AG20443 (cell line): ENCODE data around the gene MSI2.
A peak's percentile ranks its signal among the peaks of the same experiment; 100 is the strongest.

ENCODE experiments used
- DNase-seq: peaks from one replicate; pipeline ENCODE4 v3.0.0; 2012; ENCODE audit warnings: low spot score, mixed read lengths

The MSI2 gene

DNA sequence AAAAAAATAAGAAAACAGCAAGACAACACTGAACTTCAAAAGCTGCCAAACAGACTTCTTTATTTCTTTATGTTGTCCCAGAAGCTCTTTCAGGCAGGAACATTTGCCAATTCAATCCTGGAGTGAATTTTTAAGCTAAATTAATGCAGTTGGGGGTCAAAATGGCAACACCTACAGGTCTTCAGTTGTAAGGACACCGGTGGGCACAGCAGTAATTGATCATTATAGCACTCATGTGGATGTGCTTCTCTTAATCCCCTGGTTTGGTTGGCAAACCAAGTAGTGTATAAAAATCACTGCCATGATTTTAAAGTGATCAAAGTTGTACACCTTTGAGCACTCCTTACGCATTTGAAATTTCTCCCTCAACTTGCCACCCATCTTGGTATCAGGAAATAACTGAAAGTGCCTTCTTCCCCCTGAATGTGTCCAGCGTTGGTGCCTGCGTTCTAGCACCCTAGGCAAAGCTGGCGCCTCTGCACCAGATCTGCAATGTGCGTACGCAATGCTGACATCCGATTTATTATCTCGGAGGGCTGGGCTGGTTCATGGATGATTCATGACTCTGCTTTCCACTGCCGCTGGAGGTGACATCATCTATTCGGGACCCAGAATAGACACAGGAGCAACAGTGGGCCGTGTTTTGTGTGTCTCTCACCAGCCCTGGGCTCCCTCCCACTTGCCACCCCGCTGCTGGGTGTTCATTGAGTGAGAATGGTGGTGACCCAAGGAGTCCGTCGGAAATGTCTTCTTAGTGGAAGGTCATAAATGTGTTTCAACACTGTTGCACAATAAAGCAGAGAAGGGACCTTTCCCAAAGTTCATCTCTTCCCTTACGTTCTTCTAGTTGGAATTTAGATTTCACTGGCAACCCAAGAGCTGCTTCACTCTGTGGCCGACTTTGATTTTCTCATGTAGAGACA is 285.4 kb downstream of the MSI2 start:
- peak; percentile 21 for DNase-seq

DNA sequence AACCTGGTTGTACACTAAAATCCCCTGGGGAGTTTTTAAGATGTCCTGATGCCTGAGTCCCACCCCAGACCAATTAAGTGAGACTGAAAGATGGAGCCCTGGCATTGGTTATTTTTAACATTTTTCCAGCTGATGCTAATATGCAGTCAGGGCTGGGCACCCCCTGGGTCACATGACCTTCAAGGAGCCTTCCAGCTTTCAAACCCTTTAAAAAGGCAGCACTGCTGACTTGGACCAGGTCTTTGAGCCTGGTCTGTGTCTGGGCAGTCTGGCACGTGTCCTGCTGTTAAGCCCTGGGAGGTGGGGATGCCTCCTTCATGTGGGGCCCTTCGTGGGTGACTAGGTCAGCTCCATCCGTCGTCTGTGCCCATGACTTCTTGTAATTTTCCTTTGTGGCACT is 286.2 kb downstream of the MSI2 start:
- no peak for DNase-seq

DNA sequence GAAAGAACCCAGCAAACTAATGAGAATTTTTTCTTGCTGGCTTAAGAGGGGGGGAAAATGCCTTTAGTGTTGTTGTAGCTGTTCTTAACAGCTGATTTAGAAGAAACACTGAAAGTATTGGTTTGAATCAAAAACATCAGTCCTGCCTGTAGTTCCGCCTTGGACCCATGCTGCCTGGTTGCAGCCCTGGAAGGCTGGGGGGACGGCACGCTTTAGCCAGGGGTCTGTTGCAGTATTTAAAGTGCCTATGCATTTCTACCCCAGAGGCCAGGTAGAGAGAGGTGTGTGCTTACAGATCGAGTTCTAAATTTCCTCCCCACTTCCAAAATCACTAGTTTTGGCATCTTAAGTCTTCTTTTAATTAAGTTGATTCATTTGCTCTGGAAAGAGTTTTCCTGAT is 286.9 kb downstream of the MSI2 start:
- no peak for DNase-seq

DNA sequence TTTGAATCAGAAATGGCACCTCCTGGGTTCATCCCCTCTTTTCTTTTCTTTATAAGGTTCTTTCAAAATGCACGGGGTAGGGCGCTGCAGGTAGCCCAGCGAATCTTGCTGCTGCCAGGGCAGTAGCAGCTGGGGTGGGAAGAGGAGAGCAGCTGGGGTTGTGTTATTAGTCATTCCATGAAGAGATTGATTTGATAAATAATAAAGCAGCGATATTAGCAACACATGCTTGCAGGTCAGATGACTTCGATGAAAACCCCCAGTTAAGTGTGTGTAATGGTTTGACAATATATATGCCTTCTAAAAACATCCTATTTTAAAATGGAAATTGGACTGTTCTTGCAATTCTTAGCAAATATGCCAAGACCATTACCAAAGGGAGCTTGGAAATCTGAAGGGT is 288.1 kb downstream of the MSI2 start:
- DNase-seq, result no peak

DNA sequence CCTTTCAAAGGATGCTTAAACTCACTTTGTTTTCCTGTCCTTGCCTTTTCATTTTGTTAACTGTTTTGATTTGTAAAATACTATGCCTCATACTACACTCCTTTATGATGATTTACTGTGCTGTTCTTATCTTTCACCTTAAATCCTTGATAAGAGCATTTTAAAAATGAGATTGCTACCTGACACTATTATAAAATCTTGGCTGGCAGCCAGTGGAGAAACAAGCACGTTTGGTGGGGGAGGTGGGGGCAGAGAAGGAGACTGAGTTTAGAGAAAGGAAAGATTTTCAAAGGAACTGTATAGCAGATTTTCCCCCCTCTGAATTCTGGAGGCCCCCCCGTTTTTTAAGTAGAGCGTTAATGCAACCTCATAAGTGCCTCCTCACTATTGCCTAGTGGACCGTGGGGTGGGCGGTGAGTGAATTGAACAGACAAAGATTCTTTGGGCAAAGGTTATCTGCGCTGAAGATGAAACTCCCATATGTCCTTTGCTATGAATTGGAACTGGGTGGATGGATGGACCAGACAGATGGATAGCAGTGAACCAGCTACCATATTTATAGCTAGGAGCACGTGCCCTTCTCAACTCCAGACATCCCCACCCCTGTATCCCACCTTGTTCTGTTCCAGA is 288.6 kb downstream of the MSI2 start:
- no peak for DNase-seq

DNA sequence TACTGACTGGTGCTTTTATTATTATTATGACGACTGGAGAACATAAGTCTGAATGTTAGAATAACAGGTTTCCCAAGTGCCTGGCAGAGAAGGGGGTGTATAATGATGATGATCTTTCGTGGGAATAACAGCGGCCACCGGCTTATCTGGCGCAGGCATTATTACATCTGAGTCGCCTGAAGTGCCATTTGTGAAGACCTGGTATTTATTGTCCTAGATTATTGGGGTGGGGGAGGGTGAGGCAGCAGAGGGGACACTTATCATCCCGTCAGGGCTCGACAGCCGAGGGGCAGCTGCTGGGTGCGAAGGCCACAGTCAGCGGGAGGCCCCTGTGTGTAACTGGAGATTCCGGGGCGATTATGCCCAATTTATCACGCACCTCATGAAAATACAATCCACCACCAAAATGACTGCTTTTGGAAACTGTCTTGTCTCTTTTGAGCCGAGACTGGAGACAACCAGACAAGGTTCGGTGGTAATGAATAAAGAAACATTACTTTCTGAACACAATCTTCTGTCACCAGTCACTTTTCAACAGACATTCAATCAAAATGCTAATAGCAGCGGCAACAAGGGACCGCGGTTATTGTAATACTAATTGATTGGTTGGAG is 289.5 kb downstream of the MSI2 start:
- DNase-seq, result no peak

DNA sequence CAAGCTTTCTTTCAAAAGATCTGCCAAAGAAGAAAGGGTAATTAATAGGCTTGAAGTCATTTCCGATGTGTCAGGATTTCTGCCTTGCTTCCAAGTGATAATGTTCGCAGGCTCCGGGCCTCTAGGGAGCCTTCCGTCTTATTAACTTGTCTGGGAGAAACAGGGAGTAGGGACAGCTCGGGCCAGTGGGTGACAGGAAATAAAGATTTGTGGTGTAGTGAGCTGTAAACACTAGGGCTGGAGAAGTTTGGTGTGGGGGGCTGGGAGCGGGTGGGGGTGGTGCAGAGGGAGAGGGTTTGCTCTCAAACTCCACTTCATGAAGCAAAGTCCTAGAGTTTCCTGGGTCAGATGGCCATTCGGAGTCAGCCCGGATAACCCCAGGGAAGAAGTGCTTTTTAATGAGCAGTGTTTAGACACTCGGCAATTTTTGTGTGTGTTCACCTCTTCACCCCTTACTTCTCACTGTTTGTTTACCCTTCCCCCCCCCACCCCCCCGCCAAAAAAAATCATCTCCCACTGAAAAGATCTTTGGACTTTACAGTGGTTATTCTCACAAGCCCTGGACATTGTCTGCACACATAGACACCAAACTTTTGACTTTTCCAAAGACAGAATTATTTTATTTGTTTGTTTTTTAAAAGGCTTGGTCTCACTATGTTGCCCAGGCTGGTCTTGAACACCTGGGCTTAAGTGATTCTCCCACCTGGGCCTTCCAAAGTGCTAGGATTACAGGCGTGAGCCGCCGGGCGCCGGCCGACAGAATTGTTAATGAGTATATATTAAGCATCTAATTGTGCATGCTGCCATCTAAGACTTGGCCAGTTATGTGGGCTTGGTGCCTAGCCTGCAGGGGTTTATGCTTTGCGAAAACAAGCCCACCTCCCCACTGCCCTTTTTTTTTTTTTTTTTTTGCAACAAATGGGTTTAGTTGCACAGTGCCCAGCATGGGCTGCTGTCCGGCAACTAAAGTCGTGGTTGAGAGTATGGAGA is 292.4 kb downstream of the MSI2 start:
- DNase-seq, result no peak

DNA sequence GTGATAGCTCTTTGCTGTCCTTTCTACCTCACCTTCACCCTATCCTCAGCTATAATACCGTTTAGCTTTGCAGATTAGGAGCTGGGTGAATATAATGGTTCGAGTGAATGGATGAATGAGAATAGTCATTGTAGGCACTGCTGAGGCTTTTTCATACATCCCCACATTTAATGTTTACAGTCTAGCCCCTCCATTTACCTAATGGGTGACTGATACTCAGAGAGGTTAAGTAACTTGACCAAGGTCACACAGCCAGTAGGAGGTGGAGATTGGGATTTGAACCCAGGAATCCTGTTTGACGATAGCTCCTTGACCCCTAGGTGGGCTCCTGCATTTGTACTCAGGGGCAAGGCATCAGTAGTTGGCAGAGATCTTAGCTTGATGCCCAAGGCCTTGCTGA is 293.1 kb downstream of the MSI2 start:
- DNase-seq, result no peak

DNA sequence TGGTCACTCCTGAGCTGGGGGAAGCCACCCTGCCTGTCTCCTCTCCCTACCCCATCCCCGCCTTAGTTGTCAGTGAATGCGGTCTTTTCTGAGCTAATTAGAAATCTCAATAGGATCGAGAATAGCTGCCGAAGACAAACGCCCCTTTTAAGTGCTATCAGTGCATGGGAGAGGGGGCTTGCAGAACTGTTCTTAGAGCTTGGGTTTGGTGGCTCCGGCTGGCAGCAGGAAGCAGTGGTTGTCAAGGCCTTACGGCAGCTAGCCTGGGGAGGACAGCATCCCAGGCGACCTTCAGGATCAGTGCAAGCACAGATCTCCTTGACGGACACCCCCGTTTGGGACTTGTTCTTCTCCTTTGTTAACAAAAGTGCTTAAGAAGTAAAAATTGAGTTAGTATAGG is 293.7 kb downstream of the MSI2 start:
- DNase-seq, result no peak

DNA sequence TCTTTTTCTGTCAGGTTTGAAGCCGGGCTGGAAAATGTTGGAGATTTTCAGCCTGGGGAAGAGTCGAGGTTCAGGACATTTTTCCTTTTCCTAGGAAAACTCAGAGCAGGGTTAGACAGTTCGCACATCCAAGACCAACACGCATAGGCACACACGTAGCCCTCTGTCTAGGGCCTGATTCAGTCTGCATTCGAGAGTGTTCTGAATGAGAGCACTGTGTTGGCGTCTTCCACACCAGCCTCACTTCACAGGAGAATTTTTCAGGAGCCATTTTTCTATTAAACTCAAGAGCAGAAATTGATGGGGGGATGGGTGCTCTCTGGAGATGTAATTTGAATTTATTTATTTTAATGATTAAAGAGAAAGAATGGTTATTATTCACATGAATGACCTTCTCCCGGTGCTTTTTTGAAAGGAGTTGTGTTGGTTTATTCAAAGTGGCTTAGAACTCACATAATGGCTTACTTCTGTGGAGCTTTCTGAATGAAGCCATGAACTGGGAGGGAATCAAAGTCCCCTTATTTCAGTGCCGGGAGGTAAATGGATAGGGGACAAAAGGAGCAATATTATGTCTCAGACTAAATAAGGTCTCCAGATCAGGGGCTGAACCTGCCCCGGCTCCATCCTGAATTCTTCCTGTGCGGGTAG is 294.5 kb downstream of the MSI2 start:
- no peak for DNase-seq

DNA sequence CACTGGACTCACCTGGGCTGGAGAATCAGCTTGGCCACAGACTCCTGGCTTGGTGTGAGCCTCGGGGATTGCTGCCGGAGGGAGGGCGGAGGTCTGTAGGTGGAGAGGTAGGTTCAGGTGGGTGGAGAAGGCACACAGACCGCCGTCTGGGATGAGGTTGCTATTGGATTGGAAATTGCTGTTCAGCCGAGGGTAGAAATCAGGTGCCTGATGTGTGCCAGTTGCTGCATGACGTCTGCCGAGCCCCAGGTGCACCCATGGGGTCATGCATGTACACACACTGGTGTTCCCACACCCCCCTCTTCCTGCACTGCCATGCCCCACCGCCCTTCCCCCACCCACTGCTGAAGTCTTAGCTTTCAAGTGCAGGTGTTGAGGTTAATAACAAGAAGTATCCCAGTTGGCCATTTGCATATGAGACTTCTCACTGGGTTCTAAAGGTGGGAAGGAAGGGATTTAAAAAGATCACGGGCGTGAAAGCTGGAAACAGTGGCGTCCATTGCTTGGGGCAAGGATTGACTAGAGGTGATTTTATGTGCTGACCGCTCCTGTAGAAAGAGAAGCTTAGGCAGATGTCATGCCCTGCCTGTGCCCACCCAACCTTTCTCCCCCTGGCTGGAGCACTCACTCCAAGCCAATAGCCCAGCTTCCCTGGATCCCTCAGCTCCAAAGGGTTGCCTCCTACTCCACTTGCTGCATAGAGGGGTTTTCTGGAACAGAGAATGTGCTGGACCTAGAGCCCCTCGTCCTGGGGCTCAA is 295.2 kb downstream of the MSI2 start:
- no peak for DNase-seq

DNA sequence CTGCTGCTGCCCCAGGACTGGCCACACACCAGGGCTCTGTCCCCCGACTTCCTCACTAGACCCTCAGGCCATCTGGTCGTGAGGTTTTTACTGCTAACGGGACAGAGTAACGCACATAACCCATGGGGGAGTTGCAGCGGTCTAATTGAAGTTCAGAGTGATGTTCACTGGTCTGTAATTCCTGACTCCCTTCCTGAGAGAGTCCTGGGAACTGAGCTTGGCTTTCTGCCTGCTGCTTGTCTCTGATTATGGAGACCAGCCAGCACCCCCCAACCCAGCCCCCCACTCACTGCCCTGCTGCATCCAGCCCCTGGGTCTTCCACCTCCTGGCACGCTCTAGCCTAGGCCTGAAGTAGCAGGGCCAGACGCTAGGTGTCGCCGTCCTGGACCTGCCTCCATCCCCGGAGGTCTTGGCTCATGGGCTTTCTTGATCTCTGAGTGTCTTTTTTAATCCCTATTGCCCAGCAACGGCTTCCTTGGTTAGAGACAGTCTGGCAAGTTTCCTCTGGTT is 295.8 kb downstream of the MSI2 start:
- peak; percentile 46 for DNase-seq

DNA sequence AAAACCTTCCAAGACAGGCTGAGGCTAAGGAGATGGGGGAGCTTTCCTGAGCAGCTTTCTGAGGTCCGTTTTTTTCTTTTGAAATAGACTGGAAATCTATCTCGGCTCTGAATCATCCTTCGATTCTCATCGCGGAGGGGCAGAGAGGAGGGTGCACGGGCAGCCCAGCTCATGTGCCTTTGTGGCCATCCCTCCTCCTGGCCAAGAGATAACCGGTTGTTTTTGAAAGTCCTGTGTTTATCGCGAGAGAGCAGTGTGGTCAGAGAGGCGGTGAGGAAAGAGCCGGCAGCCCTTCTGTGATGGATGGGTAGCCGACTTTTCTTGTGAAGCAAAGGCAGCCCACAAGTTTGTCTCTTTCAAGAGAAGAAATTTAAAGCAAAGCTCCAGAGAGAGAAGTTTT is 297.2 kb downstream of the MSI2 start:
- DNase-seq, result no peak

DNA sequence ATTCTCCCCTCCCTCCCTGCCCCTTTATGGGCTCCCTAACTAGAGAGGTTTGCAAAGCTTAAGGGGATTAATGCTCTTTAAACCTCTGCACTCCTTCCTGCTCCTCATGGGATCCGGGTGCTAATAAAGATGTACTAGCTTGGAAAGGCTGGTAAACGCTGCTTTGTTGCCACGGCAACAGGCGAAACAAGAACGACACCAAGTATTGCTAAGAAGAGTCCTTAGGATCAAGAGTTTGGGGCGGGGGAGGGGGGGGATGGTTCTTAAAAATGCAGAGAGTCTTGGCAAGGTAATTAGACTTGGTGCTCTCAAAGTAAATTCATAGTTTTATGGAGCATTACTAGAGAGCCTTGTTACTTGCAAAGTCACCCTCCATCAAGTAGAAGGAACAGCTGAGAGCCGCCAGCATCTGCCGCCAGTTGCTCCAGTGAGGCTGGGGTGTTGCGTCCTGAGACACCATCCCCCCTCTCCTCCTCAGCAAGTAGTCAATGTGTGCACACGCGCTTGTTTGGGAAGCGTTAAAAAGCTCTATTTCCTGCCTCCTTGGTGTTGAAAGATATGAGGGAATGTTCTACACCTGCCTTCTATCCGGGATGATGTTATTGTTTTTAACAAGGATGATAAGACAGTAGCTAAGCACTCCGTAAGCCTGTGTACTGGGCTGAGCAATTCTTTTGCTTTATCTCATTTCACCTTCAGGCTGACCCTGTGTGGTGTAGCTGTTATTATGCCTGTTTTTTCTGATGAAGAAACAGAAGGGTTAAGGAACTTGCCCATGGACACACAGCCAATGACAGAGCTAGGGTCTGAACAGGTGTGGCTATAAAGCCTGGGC is 297.9 kb downstream of the MSI2 start:
- no peak for DNase-seq

DNA sequence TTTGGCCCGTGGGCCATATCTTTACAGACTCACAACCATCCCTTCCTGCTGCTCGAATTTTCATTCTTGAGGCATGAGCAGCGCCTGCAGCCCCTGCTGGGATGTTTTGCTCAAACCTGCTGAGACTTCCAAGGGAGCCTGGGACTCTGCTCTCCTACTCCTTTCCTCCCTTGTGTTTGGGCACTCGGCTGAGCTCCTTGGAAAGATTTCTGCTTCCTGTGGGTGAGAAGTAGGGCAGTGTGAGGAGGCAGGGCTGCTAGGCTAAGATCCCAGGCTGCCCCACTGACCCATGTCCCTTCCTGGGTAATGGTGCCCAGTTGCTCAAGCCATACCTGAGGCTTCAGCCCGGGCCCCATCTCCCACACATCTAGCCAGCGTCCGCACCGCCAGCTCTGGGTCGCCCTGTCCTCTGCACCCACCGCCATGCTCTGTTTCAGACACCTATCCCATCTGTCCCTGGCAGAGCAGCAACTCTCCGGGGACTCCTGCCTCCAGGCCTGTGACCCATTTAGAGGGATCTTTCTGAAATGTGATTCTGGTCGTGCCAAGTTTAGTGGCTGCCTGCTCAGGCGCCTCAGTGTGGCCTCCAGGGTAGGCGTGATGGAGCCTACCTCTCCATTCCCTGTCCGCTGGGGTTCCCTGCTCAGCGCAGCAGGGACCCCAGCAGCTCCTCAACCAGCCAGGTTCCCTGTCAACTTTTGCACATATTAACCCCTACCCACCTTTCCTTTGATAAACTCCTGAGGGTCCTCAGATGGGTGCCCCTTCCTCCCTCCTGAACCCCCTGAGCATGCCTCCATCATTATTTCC is 298.7 kb downstream of the MSI2 start:
- DNase-seq, result no peak

DNA sequence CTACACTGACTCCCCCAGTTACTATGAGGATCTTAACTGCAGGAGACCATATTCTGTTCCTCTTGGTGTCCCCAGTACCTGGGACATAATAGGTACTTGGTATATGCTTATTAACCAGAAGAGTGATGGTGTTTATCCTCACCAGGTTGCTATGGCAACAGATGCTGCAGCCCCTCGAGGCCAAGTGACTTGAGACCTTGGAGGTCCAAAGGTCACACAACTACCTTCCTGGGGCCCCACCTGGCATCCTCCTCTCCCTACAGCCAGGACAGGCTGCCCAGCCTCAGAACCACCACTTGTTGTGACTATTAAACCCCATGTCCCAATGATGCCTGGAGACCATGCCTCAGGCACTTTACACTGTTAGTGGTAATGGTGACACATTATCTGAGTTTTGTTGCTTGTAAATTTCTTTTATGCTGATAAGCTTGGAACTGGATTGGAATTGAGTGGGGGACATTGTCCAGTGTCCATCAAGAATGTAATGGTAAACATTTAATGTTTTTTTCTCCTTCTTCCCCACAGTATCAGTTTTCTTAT is 299.4 kb downstream of the MSI2 start:
- no peak for DNase-seq

DNA sequence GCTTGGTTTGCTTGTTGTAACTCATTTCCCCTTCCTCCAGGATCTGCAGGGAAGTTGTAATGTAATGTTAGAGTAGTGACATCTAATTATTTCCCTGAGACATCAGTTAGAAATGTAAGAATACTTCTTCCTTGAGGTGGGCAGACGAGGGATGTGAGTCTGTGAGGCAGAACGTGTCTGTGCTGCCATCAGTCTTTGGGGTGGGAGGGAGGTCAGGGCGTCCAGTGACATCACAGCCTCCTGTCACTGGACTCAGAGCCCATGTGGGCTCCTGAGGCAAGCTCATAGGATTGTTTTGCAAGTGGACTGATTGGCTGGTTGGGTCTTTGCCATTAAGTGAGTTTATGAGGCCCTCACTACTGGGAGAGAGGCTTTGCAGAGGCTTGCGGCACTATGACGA is 300.0 kb downstream of the MSI2 start:
- no peak for DNase-seq

DNA sequence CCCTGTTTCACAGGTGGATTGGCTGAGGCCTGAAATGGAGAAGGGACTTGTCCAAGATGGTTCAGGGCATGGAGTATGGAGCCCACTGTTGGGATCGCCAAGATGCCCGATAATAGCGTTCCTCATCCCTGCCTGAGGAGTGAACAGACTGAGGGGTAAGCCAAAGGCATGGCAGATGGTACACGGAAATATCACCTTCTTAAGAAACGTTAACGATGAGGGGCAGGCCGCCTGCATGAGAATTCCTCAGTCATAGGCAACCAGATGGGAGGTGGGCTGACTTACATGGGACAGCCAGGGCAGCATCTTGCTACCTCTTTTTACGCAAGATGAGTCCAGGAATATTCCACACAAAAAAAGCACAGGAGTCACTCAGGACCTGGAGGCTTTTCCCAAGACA is 300.7 kb downstream of the MSI2 start:
- no peak for DNase-seq
